MM.1S (cell line): ENCODE measurements around the gene PLCH1.
"Not testable (repeated sequence)": the region's sequence is repeated elsewhere in the genome, so short reads cannot be mapped to it uniquely, and the experiment has no call there.

Experiments used
- DNase-seq: peaks from one replicate; pipeline ENCODE4 v3.0.0-alpha.2; 2015
- H2AFZ ChIP-seq: fragments of 300-600 bp; sonication (generic); 2 replicates; pipeline ENCODE4 v1.6.0; 2016; ENCODE audit warnings: antibody characterized with exemption, low read length
- H3F3A ChIP-seq: fragments of 300-600 bp; sonication (generic); 2 replicates; pipeline ENCODE4 v1.6.1; 2016; ENCODE audit warnings: mild to moderate bottlenecking, antibody characterized with exemption, low read length, moderate library complexity, mixed read lengths; ENCODE audit not compliant: insufficient read depth
- H3K27ac ChIP-seq: fragments of 300-600 bp; sonication (generic); 2 replicates; pipeline ENCODE4 v1.5.1; 2016; ENCODE audit warnings: mild to moderate bottlenecking, low read length
- H3K27me3 ChIP-seq: fragments of 300-600 bp; sonication (generic); replicated peaks from 2 replicates; pipeline ENCODE4 v1.6.0; 2016; ENCODE audit warnings: low read length; ENCODE audit not compliant: insufficient read depth
- H3K36me3 ChIP-seq: fragments of 300-600 bp; sonication (generic); replicated peaks from 2 replicates; pipeline ENCODE4 v1.6.1; 2016; ENCODE audit warnings: mild to moderate bottlenecking, low read length, mixed read lengths; ENCODE audit not compliant: insufficient read depth
- H3K4me1 ChIP-seq: fragments of 300-600 bp; sonication (generic); 2 replicates; pipeline ENCODE4 v1.6.1; 2016; ENCODE audit warnings: low read length, mixed read lengths
- H3K4me2 ChIP-seq: fragments of 300-600 bp; sonication (generic); 2 replicates; pipeline ENCODE4 v1.6.0; 2016; ENCODE audit warnings: low read depth, low read length
- H3K4me3 ChIP-seq: fragments of 300-600 bp; sonication (generic); 2 replicates; pipeline ENCODE4 v1.5.1; 2016; ENCODE audit warnings: low read length, mixed read lengths
- H3K79me2 ChIP-seq: fragments of 300-600 bp; sonication (generic); 2 replicates; pipeline ENCODE4 v1.6.1; 2016; ENCODE audit warnings: mixed run types, low read length, mixed read lengths
- H3K9ac ChIP-seq: fragments of 300-600 bp; sonication (generic); 2 replicates; pipeline ENCODE4 v1.6.1; 2016; ENCODE audit warnings: low read length, mixed read lengths
- H3K9me2 ChIP-seq: fragments of 300-600 bp; sonication (generic); replicated peaks from 2 replicates; pipeline ENCODE4 v1.6.1; 2016; ENCODE audit warnings: mild to moderate bottlenecking, low read length, mixed read lengths; ENCODE audit not compliant: insufficient read depth
- H3K9me3 ChIP-seq: fragments of 300-600 bp; sonication (generic); replicated peaks from 2 replicates; pipeline ENCODE4 v1.6.1; 2016; ENCODE audit warnings: mild to moderate bottlenecking, low read length, mixed read lengths; ENCODE audit not compliant: insufficient read depth
- H4K20me1 ChIP-seq: fragments of 300-600 bp; sonication (generic); 2 replicates; pipeline ENCODE4 v1.6.1; 2016; ENCODE audit warnings: mild to moderate bottlenecking, low read length, moderate library complexity, mixed read lengths; ENCODE audit not compliant: insufficient read depth
- EZH2 ChIP-seq: fragments of 300-600 bp; sonication (generic); optimal IDR thresholded peaks from 2 replicates; pipeline ENCODE3; 2017; ENCODE audit warnings: low read depth, mild to moderate bottlenecking, antibody characterized with exemption, low read length, mixed read lengths
- EZH2phosphoT487 ChIP-seq: fragments of 300-600 bp; sonication (generic); IDR thresholded peaks from 2 replicates; pipeline ENCODE4 v1.6.1; 2018; ENCODE audit warnings: antibody characterized with exemption, low read length
- TF ChIP-seq, protein P1 (sequence below): fragments of 300-600 bp; sonication (generic); IDR thresholded peaks from 2 replicates; pipeline ENCODE4 v1.5.1; 2016; ENCODE audit warnings: antibody characterized with exemption, low read length, mixed read lengths

Gene PLCH1

DNA sequence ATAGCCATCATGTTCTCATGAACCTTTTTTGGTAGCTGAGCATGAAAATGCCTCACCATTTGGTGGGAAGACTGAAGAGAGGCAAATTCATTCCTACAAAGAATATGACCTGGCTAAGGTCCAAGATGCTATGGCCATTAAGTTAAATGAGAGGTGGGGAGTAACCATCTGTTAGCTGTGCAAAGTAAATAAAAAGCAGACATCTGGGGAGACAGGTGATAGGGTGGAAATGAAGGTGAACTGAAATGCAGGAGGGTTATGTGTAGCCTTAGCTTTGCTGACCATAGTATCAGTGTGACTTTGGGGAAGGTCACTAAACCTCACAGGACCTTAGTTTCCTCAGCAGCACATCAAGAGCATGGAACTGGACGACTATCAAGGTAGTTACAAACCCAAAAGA lies 340.4 kb downstream of the PLCH1 start:
- H3K79me2 ChIP-seq, result no peaks in the 10 kb centered on the region
- H3K9me3 ChIP-seq, result no peaks in the 10 kb centered on the region
- DNase-seq, result no peak
- no peaks in the 10 kb centered on the region for H4K20me1 ChIP-seq
- H3K9ac ChIP-seq, result no peak overlapping the region
- TF ChIP-seq EZH2, result no peak
- TF ChIP-seq, protein P1, sequence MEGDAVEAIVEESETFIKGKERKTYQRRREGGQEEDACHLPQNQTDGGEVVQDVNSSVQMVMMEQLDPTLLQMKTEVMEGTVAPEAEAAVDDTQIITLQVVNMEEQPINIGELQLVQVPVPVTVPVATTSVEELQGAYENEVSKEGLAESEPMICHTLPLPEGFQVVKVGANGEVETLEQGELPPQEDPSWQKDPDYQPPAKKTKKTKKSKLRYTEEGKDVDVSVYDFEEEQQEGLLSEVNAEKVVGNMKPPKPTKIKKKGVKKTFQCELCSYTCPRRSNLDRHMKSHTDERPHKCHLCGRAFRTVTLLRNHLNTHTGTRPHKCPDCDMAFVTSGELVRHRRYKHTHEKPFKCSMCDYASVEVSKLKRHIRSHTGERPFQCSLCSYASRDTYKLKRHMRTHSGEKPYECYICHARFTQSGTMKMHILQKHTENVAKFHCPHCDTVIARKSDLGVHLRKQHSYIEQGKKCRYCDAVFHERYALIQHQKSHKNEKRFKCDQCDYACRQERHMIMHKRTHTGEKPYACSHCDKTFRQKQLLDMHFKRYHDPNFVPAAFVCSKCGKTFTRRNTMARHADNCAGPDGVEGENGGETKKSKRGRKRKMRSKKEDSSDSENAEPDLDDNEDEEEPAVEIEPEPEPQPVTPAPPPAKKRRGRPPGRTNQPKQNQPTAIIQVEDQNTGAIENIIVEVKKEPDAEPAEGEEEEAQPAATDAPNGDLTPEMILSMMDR, result no peak
- TF ChIP-seq EZH2phosphoT487, result no peak
- H3K9me2 ChIP-seq, result no peaks in the 10 kb centered on the region
- H3K4me2 ChIP-seq, result no peak overlapping the region
- H3F3A ChIP-seq, result no peaks in the 10 kb centered on the region
- no peaks in the 10 kb centered on the region for H3K27me3 ChIP-seq
- H3K36me3 ChIP-seq, result no peaks in the 10 kb centered on the region
- no peak overlapping the region for H3K27ac ChIP-seq
- H2AFZ ChIP-seq, result no peak overlapping the region
- H3K4me1 ChIP-seq, result no peaks in the 10 kb centered on the region
- no peak overlapping the region for H3K4me3 ChIP-seq

DNA sequence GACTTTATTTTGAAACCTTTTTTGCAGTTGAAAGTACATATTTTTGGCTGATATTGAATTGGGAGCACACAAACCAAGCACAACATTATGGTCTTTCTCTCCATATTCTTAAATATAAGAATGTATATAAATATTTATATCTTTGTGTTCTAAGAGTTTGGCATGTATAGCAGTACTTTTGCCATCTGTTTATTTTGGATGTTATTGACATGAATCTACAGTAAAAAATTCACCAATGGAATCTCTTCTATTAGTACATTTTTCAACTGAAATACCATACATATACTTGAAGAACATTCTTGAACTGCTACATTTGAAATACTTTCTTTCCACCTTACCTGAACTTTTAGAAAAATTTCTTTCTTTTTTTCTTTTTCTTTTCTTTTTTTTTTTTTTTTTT lies 342.2 kb downstream of the PLCH1 start:
- no peaks in the 10 kb centered on the region for H3K79me2 ChIP-seq
- no peaks in the 10 kb centered on the region for H3K4me1 ChIP-seq
- H2AFZ ChIP-seq, result no peak overlapping the region
- no peaks in the 10 kb centered on the region for H3K9me3 ChIP-seq
- no peak overlapping the region for H3K4me2 ChIP-seq
- no peaks in the 10 kb centered on the region for H3K9me2 ChIP-seq
- H3K27me3 ChIP-seq, result no peaks in the 10 kb centered on the region
- H3K4me3 ChIP-seq, result no peak overlapping the region
- TF ChIP-seq EZH2phosphoT487 (no peak), EZH2 (no peak)
- TF ChIP-seq, protein P1, result no peak
- no peak overlapping the region for H3K9ac ChIP-seq
- no peaks in the 10 kb centered on the region for H3K36me3 ChIP-seq
- DNase-seq, result no peak
- H4K20me1 ChIP-seq, result no peaks in the 10 kb centered on the region
- no peak overlapping the region for H3K27ac ChIP-seq
- no peaks in the 10 kb centered on the region for H3F3A ChIP-seq

- TF ChIP-seq, protein P1, result no peak
- no peak for TF ChIP-seq EZH2phosphoT487
- no peak for TF ChIP-seq EZH2
- Histone ChIP-seq H3K27me3 (no peaks in the 10 kb centered on the region), H3K9ac (no peak overlapping the region), H3K36me3 (no peaks in the 10 kb centered on the region), H3K79me2 (no peaks in the 10 kb centered on the region), H3K9me3 (no peaks in the 10 kb centered on the region), H2AFZ (no peak overlapping the region), H3K4me2 (no peak overlapping the region), H3F3A (no peaks in the 10 kb centered on the region), H3K4me1 (no peaks in the 10 kb centered on the region), H3K4me3 (no peak overlapping the region), H3K9me2 (no peaks in the 10 kb centered on the region), H3K27ac (no peak overlapping the region), H4K20me1 (no peaks in the 10 kb centered on the region)
- DNase-seq, result no peak
These were observed 346.8 kb downstream of the PLCH1 start for GRCh38 chr3:155398046-155398445.

DNA sequence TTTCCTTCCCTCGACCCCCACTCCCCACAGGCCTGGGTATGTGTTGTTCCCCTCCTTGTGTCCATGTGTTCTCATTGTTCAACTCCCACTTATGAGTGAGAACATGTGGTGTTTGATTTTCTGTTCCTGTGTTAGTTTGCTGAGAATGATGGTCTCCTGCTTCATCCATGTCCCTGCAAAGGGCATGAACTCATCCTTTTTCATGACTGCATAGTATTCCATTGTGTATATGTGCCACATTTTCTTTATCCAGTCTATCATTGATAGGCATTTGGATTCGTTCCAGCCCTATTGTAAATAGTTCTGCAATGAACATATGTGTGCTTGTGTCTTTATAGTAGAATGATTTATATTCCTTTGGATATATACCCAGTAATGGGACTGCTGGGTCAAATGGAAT lies 350.0 kb downstream of the PLCH1 start:
- not testable (repeated sequence) for H3K4me1 ChIP-seq

More for the DNA sequence above, 350.0 kb downstream of the PLCH1 start:
- H3K9me3 ChIP-seq, H3K4me2 ChIP-seq, H3K9me2 ChIP-seq, H3K79me2 ChIP-seq, H3K9ac ChIP-seq, DNase-seq, H3K36me3 ChIP-seq, H3K27ac ChIP-seq, H4K20me1 ChIP-seq, H3K4me3 ChIP-seq, H3F3A ChIP-seq, H2AFZ ChIP-seq, H3K27me3 ChIP-seq: not testable (repeated sequence)
